ENCODE results near the gene RFC1.

DNA sequence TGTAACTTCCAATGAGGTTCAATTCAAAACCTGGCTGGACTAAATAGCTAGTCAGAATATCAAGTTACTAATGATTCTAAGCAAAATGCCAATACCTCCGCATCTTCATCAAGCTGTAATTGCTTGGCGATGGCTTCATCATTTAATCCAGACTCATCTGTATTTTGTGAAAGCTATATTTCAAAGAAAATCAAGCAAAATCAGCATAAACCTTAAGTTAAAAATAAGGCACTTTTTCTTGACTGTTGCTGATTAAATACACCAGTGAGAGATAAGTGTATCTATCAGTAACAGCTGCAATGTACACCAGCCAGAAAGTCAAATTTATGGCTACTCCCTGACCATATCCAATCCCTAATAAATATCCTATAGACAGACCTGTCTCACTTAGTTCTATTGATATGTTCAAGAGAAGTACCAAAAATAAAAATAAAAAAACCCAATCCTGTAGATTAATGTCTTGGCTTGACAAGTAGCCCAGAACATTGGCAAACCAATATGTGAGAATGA lies 39.6 kb downstream of the RFC1 start:
- TF ChIP-seq, protein P1, sequence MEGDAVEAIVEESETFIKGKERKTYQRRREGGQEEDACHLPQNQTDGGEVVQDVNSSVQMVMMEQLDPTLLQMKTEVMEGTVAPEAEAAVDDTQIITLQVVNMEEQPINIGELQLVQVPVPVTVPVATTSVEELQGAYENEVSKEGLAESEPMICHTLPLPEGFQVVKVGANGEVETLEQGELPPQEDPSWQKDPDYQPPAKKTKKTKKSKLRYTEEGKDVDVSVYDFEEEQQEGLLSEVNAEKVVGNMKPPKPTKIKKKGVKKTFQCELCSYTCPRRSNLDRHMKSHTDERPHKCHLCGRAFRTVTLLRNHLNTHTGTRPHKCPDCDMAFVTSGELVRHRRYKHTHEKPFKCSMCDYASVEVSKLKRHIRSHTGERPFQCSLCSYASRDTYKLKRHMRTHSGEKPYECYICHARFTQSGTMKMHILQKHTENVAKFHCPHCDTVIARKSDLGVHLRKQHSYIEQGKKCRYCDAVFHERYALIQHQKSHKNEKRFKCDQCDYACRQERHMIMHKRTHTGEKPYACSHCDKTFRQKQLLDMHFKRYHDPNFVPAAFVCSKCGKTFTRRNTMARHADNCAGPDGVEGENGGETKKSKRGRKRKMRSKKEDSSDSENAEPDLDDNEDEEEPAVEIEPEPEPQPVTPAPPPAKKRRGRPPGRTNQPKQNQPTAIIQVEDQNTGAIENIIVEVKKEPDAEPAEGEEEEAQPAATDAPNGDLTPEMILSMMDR (IDR thresholded peaks at IDR 0.05; ENCODE audit: insufficient read depth, low read length), result no peak
- TF ChIP-seq GABPA (IDR thresholded peaks at IDR 0.05; ENCODE audit: low read depth), result no peak
- no peak for TF ChIP-seq POLR2AphosphoS5 (IDR thresholded peaks at IDR 0.05; ENCODE audit: low read depth)
- TF ChIP-seq, protein P2, sequence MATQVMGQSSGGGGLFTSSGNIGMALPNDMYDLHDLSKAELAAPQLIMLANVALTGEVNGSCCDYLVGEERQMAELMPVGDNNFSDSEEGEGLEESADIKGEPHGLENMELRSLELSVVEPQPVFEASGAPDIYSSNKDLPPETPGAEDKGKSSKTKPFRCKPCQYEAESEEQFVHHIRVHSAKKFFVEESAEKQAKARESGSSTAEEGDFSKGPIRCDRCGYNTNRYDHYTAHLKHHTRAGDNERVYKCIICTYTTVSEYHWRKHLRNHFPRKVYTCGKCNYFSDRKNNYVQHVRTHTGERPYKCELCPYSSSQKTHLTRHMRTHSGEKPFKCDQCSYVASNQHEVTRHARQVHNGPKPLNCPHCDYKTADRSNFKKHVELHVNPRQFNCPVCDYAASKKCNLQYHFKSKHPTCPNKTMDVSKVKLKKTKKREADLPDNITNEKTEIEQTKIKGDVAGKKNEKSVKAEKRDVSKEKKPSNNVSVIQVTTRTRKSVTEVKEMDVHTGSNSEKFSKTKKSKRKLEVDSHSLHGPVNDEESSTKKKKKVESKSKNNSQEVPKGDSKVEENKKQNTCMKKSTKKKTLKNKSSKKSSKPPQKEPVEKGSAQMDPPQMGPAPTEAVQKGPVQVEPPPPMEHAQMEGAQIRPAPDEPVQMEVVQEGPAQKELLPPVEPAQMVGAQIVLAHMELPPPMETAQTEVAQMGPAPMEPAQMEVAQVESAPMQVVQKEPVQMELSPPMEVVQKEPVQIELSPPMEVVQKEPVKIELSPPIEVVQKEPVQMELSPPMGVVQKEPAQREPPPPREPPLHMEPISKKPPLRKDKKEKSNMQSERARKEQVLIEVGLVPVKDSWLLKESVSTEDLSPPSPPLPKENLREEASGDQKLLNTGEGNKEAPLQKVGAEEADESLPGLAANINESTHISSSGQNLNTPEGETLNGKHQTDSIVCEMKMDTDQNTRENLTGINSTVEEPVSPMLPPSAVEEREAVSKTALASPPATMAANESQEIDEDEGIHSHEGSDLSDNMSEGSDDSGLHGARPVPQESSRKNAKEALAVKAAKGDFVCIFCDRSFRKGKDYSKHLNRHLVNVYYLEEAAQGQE (IDR thresholded peaks at IDR 0.05; ENCODE audit: insufficient replicate concordance, low read depth), result no peak
- TF ChIP-seq SPI1 (IDR thresholded peaks at IDR 0.05; ENCODE audit: borderline replicate concordance, low read depth), result no peak

Data from HL-60 (cell line).